ENCODE results near the gene ANKRD12. TPM values are rescaled to one million over a fixed set of nuclear protein-coding genes. Genes with fewer than 3 reads are reported as not detected.
"Not testable (repeated sequence)": the region's sequence is repeated elsewhere in the genome, so short reads cannot be mapped to it uniquely, and the experiment has no call there.

The ANKRD12 gene
- total and polyA plus RNA-seq, 9 donors = 8.8 to 115 (median 72.9) TPM

DNA sequence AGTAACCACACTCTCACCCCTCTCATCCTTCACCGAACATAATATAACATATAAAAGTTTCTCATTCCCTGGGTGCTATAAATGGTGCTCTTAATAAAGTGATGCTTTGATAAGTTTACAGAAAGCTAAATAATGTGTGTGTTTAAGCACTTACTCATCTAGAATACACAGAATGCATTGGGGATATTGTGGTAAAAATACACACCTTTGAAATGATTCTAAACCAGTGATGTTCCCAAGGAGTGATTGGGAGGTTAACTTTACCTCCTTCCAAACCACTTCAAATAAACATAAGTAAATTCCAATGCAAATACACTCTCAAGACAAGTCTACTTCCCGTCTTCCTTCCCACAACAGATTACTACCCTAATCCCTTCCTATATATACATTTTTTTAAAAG lies 112.7 kb downstream of the ANKRD12 start:
- intact Hi-C loops (cut with DNase I) = no loop called here
- no peak for DNase-seq
- Histone ChIP-seq H3K27me3 (no peaks in the 10 kb centered on the region), H3K27ac (no peak overlapping the region), H3K4me3 (no peak overlapping the region), H3K4me1 (ENCODE audit: insufficient read depth) (no peaks in the 10 kb centered on the region), H3K9me3 (no peaks in the 10 kb centered on the region), H3K36me3 (no peaks in the 10 kb centered on the region)
- TF ChIP-seq EP300 (IDR thresholded peaks at IDR 0.05) (no peak), POLR2A (IDR thresholded peaks at IDR 0.05) (no peak)
- TF ChIP-seq, protein P1, sequence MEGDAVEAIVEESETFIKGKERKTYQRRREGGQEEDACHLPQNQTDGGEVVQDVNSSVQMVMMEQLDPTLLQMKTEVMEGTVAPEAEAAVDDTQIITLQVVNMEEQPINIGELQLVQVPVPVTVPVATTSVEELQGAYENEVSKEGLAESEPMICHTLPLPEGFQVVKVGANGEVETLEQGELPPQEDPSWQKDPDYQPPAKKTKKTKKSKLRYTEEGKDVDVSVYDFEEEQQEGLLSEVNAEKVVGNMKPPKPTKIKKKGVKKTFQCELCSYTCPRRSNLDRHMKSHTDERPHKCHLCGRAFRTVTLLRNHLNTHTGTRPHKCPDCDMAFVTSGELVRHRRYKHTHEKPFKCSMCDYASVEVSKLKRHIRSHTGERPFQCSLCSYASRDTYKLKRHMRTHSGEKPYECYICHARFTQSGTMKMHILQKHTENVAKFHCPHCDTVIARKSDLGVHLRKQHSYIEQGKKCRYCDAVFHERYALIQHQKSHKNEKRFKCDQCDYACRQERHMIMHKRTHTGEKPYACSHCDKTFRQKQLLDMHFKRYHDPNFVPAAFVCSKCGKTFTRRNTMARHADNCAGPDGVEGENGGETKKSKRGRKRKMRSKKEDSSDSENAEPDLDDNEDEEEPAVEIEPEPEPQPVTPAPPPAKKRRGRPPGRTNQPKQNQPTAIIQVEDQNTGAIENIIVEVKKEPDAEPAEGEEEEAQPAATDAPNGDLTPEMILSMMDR (IDR thresholded peaks at IDR 0.05) = no peak
- WGBS, 3 donors = 89 to 93% (median 92%) methylated on average over 2 of the region's 2 CpGs

DNA sequence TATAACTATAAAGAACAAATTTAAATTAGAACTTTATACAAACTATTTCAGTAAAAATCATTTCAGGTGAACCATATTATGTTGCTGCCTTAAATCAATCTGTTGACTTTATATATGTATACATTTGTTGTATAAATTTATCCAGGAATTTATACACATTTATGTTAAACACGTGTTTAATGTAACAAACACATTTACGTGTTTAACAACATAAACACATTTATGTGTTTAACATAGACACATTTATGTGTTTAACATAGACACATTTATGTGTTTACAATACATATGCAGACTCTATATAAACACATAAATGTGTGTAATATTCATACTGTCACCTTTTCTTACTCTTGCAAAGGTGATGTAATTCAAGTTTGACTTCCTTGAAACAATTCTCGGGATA lies 122.6 kb downstream of the ANKRD12 start:
- no peak overlapping the region for H3K27ac ChIP-seq
- TF ChIP-seq, protein P1 (IDR thresholded peaks at IDR 0.05) = no peak
- TF ChIP-seq POLR2A (IDR thresholded peaks at IDR 0.05) (no peak), EP300 (IDR thresholded peaks at IDR 0.05) (no peak)
- no peaks in the 10 kb centered on the region for H3K9me3 ChIP-seq
- no peaks in the 10 kb centered on the region for H3K4me1 ChIP-seq (ENCODE audit: insufficient read depth)
- DNase-seq = no peak
- H3K4me3 ChIP-seq = no peak overlapping the region
- peaks cover 2% of the 10 kb centered on the region for H3K36me3 ChIP-seq
- 95 to 96% (median 96%) methylated on average over 3 of the region's 3 CpGs for WGBS, 3 donors
- intact Hi-C loops (cut with DNase I) = no loop called here
- H3K27me3 ChIP-seq = no peaks in the 10 kb centered on the region

- no peaks in the 10 kb centered on the region for H3K4me1 ChIP-seq (ENCODE audit: insufficient read depth)
- WGBS, 3 donors = 68 to 73% (median 72%) methylated on average over 4 of the region's 4 CpGs
- no peaks in the 10 kb centered on the region for H3K9me3 ChIP-seq
- H3K27ac ChIP-seq = no peak overlapping the region
- H3K27me3 ChIP-seq = no peaks in the 10 kb centered on the region
- H3K36me3 ChIP-seq = peaks cover 2% of the 10 kb centered on the region
- intact Hi-C loops (cut with DNase I) = no loop called here
- TF ChIP-seq EP300 (IDR thresholded peaks at IDR 0.05) (no peak), POLR2A (IDR thresholded peaks at IDR 0.05) (no peak)
- TF ChIP-seq, protein P1 (IDR thresholded peaks at IDR 0.05) = no peak
- H3K4me3 ChIP-seq = no peak overlapping the region
- no peak for DNase-seq
Measured at GRCh38 chr18:9260388-9261380, 124.1 kb downstream of the ANKRD12 start.

- no peaks in the 10 kb centered on the region for H3K36me3 ChIP-seq
- no peaks in the 10 kb centered on the region for H3K4me1 ChIP-seq (ENCODE audit: insufficient read depth)
- H3K9me3 ChIP-seq = no peaks in the 10 kb centered on the region
- TF ChIP-seq, protein P1 (IDR thresholded peaks at IDR 0.05) = no peak
- TF ChIP-seq POLR2A (IDR thresholded peaks at IDR 0.05) = no peak
- H3K27me3 ChIP-seq = no peaks in the 10 kb centered on the region
- no peak overlapping the region for H3K27ac ChIP-seq
- no peak overlapping the region for H3K4me3 ChIP-seq
- no peak for DNase-seq
- intact Hi-C loops (cut with DNase I) = no loop called here
- WGBS, 3 donors = 90 to 97% (median 90%) methylated on average over 1 of the region's 1 CpG
Measured at GRCh38 chr18:9263264-9263663, 126.7 kb downstream of the ANKRD12 start.

DNA sequence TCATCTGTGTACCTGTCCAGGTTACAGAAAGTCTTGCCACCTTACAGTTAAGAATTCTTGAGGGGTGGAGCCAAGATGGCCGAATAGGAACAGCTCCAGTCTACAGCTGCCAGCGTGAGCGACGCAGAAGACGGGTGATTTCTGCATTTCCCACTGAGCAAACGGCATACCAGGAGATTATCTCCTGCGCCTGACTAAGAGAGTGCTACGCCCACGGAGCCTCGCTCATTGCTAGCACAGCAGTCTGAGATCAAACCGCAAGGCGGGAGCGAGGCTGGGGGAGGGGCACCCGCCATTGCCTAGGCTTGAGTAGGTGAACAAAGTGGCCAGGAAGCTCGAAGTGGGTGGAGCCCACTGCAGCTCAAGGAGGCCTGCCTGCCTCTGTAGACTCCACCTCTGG lies 128.2 kb downstream of the ANKRD12 start:
- H3K36me3 ChIP-seq; H3K4me1 ChIP-seq (ENCODE audit: insufficient read depth); H3K27me3 ChIP-seq; H3K4me3 ChIP-seq; DNase-seq; intact Hi-C loops (cut with DNase I); H3K27ac ChIP-seq; H3K9me3 ChIP-seq: not testable (repeated sequence)
- WGBS, 3 donors = 93 to 98% (median 95%) methylated on average over 15 of the region's 15 CpGs
